ENCODE data around the gene BAZ1B. TPM values are rescaled to one million over a fixed set of nuclear protein-coding genes. Genes with fewer than 3 reads are reported as not detected.

BAZ1B gene
- total RNA-seq, 3 donors from 2014 or later, result 53.7 to 57.4 (median 56.3) TPM

- Histone ChIP-seq H3K27me3 (no peaks in the 10 kb centered on the region), H3K4me1 (no peaks in the 10 kb centered on the region), H3K27ac (no peak overlapping the region), H3K4me3 (no peak overlapping the region), H3K36me3 (no peaks in the 10 kb centered on the region), H3K9me3 (no peaks in the 10 kb centered on the region)
- TF ChIP-seq POLR2A (IDR thresholded peaks at IDR 0.05) (no peak), POLR2AphosphoS5 (IDR thresholded peaks at IDR 0.05) (no peak), CTCF (IDR thresholded peaks at IDR 0.05) (no peak)
- DNase-seq (ENCODE audit: low spot score in 2 of 2), result no peak
- intact Hi-C loops (cut with DNase I; ENCODE audit: low total_unique reads), result no loop called here
Measured at GRCh38 chr7:73448609-73449008, 73.5 kb downstream of the BAZ1B start.

- no peak for DNase-seq (ENCODE audit: low spot score in 2 of 2)
- no peaks in the 10 kb centered on the region for H3K4me1 ChIP-seq
- no peaks in the 10 kb centered on the region for H3K9me3 ChIP-seq
- no peaks in the 10 kb centered on the region for H3K27me3 ChIP-seq
- intact Hi-C loops (cut with DNase I; ENCODE audit: low total_unique reads), result no loop called here
- no peaks in the 10 kb centered on the region for H3K36me3 ChIP-seq
- H3K4me3 ChIP-seq, result no peak overlapping the region
- no peak overlapping the region for H3K27ac ChIP-seq
- TF ChIP-seq CTCF (IDR thresholded peaks at IDR 0.05) (no peak), POLR2A (IDR thresholded peaks at IDR 0.05) (no peak), POLR2AphosphoS5 (IDR thresholded peaks at IDR 0.05) (no peak)
Measured at GRCh38 chr7:73447121-73447733, 74.9 kb downstream of the BAZ1B start.

- no peak for DNase-seq (ENCODE audit: low spot score in 2 of 2)
- Histone ChIP-seq H3K36me3 (no peaks in the 10 kb centered on the region), H3K27ac (no peak overlapping the region), H3K4me3 (no peak overlapping the region), H3K4me1 (no peaks in the 10 kb centered on the region), H3K9me3 (no peaks in the 10 kb centered on the region), H3K27me3 (no peaks in the 10 kb centered on the region)
- intact Hi-C loops (cut with DNase I; ENCODE audit: low total_unique reads), result no loop called here
- TF ChIP-seq POLR2AphosphoS5 (IDR thresholded peaks at IDR 0.05) (no peak), POLR2A (IDR thresholded peaks at IDR 0.05) (no peak), CTCF (IDR thresholded peaks at IDR 0.05) (no peak)
Measured at GRCh38 chr7:73446682-73447081, 75.4 kb downstream of the BAZ1B start.

GRCh38 chr7:73443548-73444255, 78.4 kb downstream of the BAZ1B start:
- intact Hi-C loops (cut with DNase I; ENCODE audit: low total_unique reads), result no loop called here
- Histone ChIP-seq H3K27me3 (no peaks in the 10 kb centered on the region), H3K27ac (no peak overlapping the region), H3K4me3 (no peak overlapping the region), H3K36me3 (no peaks in the 10 kb centered on the region), H3K4me1 (no peaks in the 10 kb centered on the region), H3K9me3 (no peaks in the 10 kb centered on the region)
- DNase-seq (ENCODE audit: low spot score in 2 of 2), result no peak
- TF ChIP-seq POLR2A (IDR thresholded peaks at IDR 0.05), result no peak
- TF ChIP-seq CTCF (IDR thresholded peaks at IDR 0.05), result no peak
- no peak for TF ChIP-seq POLR2AphosphoS5 (IDR thresholded peaks at IDR 0.05)

GRCh38 chr7:73442903-73443500, 79.1 kb downstream of the BAZ1B start:
- TF ChIP-seq CTCF (IDR thresholded peaks at IDR 0.05) (no peak), POLR2A (IDR thresholded peaks at IDR 0.05) (no peak), POLR2AphosphoS5 (IDR thresholded peaks at IDR 0.05) (no peak)
- intact Hi-C loops (cut with DNase I; ENCODE audit: low total_unique reads), result no loop called here
- Histone ChIP-seq H3K4me3 (no peak overlapping the region), H3K36me3 (no peaks in the 10 kb centered on the region), H3K4me1 (no peaks in the 10 kb centered on the region), H3K27ac (no peak overlapping the region), H3K27me3 (no peaks in the 10 kb centered on the region), H3K9me3 (no peaks in the 10 kb centered on the region)
- no peak for DNase-seq (ENCODE audit: low spot score in 2 of 2)

Measured in breast epithelium (tissue), 4 donors.